HG02763 (cell line): ENCODE data around the gene PPFIBP1.
A peak's percentile ranks its signal among the peaks of the same experiment; 100 is the strongest.

Source experiments
- ATAC-seq: cut with Tn5 transposase; IDR thresholded peaks from one replicate; pipeline ENCODE4 v1.9.1; 2021; ENCODE audit warnings: mild to moderate bottlenecking, moderate library complexity; ENCODE audit not compliant: unreplicated experiment

The PPFIBP1 gene

DNA sequence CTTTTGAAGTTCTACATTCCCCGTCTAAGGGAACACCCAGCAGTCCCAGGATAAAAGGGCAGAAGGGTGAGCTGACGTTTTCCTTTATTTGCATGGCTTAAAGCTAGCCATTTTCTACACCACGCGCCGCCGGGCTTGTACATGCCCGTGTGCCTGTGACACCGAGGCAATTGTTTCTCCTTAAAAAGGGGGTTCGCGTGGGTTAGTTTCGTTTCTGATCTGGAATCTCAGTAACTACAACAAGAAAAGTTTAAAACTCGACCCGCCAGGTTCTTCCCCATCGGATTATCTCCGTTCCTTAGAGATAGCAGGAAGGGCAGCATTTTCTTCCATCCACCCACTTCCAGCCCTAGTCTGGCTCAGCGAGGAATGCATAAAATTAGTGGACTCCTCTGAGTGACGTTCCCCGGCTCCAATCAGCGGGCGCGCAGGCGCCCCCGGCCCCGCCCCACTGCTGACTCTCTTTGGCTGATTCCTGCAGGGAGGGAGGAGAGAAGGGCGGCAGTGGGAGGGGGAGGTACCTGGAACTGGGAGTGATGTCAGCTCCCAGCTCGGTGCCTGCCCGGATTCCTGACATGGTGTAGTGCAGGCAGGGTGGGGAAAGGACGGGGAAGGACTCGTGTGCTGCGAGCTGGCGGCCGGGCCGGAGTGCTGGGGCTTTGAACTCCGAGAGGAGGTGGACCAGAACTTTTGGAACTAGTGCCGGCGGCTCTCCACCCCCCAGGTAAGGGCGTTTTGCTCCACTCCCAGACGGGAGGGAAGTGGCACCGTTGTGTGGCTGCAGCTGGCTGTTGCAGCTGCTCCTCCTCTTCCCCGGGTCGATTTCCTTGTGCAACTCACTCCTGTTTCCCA is at the start of gene PPFIBP1:
TSS of gene PPFIBP1 (plus strand) at position 565 of the 852 bp plus-strand sequence. CDS start 109,191 bp downstream, outside the sequence.
- peak; percentile 94 for ATAC-seq

DNA sequence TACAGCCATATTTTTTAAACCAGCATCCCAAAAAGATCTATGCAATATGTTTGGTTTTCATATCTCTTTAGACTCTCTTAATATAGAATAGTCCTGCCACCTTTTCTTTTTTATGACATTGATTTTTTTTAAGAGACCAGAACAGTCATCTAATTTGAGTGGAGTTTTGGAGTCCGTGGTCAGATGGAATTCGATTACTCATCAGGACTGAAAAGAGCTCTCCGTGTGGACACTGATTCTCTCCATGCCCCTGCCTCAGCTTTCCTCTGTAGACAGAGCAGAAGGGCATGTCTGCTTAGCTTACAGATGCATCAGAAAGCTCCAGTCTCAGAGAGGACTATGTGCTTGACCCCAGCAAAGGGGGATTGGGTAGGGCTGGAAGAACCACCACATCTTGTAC is 49.7 kb upstream of the PPFIBP1 start:
- no peak for ATAC-seq

DNA sequence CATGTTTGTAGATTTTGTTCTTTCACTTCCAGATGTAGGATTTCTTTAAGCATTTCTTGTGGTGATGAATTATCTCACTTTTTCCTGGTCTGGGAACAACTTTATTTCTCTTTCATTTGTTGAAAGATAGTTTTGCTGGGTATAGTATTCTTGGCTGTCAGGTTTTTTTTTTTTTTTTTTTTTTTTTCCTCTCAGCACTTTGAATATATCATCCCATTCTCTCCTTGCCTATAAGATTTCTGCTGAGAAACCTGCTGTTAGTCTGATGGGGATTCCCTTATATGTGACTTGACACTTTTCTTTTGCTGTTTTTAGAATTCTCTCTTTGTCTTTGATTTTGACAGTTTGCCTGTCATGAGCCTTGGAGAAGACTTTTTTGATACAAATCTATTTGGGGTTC is 47.0 kb upstream of the PPFIBP1 start:
- no peak for ATAC-seq

DNA sequence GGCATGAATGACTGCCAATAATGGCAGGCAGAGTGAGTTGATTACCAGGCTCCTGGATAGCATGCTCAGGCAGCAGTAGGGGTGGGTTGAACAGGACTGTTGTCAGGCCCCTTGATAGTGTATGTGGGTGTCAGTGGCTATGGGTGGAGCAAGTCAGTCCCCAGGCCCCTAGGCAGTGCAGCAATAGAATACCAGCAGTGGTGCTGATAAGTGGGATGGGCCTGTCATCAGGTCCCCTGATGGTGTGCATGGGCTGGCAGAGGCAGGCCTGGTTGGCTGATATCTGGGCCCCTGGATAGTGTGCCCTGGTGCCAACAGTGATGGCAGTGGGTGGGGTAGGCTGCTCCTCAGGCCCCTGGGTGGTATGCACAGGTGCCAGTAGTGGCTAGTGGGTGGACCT is 45.1 kb upstream of the PPFIBP1 start:
- no peak for ATAC-seq

DNA sequence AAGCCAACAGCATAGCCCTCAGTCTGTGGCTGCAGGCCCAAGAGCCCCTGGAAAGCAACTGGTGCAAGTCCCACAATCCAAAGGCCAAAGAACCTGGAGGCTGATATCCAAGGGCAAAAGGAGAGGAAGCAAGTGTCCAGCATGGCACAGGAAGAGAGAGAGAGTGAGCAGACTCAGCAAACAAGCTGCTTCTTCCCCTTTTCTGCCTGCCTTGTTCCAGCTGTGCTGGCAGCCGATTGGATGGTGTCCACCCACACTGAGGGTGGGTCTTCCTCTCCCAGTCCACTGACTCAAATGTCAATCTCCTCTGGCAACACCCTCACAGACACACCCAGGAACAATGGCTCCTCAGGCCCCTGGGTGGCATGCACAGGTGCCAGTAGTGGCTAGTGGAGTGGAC is 44.0 kb upstream of the PPFIBP1 start:
- ATAC-seq = no peak

DNA sequence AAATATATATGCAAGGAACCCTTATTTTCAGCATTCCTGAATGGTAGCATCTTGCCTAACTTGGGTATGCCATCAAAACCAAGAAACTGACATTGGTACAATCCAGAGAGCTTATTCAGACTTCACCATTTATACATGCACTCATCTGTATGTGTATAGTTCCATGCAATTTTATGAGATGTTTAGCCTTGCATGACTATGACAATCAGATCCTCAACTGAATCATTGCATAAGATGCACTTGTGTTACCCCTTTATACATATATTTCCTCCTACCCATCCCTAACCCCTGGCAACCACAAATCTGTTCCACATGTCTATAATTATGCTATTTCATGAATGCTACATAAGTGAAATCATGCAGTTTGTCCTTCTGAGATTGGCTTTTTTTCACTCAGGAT is 37.0 kb upstream of the PPFIBP1 start:
- no peak for ATAC-seq

DNA sequence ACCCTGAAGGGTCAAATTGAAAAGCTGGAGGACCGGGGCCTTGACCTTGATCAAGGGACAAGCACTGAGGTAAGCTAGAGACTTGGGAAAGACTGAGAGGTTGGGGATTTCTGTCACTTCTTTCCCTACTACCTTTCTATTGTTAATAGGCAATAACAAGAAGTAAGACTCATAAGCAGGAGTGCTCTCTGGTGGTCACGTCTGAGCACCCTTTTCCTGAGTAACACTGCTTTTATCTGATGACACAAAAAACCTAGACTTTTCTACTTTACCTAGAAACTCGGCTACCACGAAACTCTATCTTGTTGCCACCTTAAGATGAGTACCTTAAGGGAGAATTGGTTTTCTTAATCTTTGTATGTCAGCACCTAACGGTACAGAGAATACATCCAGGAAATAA is 35.5 kb upstream of the PPFIBP1 start:
- ATAC-seq = no peak

DNA sequence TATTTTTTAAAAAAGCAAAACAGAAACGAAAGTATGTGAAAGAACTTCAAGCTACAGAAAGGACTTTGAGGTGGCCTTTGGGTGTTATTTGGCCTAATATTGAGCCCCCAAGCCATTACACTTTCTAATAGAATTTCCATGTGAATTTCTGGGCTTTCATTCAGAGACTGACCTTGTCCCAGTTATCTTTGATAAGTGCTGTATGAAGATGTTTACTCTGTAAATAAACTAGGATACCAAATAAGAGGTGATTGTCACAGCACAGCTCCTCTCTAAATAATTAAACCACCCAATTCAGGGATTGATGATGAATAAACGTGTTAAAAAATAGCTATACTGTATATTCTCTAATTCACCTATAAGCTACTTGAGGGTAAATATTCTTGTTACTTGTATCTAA is 32.8 kb upstream of the PPFIBP1 start:
- ATAC-seq = no peak

DNA sequence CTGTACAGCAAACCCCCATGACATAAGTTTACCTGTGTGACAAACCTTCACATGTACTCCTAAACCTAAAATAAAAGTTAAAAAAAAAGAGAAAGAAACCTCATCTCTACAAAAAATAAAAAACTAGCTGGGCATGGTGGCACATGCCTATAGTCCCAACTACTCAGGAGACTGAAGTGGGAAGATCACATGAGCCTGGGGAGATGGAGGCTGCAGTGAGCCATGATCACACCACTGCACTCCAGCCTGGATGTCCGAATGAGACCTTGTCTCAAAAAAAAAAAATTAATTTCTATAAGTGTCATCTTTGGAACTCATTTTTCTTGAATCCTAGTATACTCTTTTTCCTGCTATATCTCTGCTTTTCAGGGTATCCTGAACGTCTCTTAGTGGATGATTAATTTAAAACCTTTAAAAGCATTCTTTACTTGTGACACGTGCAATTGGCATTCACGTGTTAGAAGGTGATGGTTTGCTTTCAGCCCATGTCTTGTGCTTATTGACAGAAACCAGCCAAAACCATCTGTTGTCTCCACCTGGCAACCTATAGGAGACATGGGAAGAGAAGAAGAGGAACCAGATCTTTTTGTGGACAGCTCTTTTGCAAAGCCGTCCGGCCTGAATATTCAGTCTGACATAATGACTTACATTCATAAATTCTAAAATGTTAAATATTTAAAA is 30.6 kb upstream of the PPFIBP1 start:
- ATAC-seq = no peak

DNA sequence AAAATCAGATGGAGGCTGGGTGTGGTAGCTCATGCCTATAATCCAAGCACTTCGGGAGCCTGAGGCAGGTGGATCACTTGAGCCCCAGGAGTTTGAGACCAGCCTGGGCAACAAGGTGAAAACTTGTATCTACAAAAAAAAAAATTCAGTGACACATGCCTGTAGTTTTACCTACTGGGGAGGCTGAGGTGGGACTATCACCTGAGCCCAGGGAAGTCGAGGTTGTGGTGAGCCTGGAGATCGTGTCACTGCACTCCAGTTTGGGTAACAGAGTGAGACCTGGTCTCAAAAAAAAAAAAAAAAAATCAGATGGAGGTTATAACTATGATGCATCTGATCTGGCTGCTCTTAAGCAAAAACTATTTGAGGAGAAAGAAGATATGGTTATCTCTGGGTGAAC is 26.6 kb upstream of the PPFIBP1 start:
- ATAC-seq = no peak

DNA sequence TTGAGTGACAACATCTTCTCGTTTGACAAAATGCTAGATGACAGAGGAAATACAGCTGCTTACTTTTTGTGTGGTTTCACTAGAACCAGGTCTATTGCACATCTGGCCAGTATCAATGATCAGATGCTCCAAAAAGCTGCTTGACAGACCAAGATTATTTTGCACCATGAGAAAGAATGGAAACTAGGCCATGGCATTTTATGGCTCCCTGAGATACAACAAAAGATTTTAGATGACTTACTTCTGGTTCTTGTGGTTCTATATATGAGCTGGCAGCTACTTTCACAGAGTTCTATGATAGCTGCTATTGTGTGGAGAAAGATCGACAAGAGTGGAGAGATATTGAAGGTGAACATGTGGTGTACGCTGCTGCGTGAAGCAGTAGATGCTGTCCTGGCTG is 25.9 kb upstream of the PPFIBP1 start:
- ATAC-seq = no peak

DNA sequence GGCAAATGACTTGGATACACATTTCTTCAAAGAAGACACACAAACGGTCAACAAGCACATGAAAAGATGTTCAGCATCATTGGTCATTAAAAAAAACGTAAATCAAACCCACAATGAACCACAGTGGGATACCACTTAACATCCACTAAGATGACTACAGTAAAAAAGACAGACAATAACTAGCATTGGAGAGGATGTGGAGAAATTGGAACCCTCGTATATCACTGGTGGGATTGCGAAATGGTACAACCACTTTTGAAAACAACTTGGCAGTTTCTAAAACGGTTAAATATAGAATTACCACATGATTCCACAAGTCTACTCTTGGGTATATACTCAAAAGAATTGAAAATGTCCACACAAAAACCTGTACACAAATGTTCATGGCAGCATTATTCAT is 25.2 kb upstream of the PPFIBP1 start:
- ATAC-seq = no peak

DNA sequence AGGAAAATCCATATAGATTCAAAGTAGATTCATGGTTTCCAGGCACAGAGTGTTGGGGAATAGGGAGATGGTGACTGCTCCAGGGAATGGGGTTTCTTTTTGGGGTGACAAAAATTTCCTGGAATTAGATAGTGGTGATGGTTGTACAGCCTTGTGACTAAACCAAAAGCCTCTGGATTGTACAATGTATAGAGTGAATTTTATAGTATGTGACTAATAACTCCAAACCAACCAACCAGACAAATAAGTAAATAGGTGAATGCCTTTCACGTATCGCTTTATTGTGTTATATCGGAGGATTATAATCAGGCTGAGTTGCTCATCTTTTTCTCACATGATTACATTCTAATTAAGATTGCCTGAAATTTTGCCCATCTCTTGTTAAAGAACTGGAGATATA is 24.6 kb upstream of the PPFIBP1 start:
- ATAC-seq = no peak

DNA sequence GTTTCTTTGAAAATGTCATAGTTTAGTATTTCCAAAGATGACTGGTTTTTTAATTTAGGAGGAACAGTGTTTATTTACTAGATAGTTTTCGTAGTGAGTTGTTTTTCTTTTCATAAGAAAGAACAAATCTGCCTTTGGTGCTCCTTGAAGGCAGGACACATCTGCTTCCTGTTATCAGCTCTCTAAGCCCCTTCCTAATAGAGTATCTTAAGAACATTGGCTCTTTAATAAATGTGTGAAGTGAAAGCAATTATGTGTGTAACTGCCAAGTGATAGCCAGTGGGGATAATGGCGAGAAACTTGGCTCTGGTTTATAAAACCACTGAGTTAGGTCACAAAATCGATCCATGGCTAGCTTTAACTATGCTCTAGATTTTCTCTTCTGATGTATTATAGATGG is 23.5 kb upstream of the PPFIBP1 start:
- no peak for ATAC-seq

DNA sequence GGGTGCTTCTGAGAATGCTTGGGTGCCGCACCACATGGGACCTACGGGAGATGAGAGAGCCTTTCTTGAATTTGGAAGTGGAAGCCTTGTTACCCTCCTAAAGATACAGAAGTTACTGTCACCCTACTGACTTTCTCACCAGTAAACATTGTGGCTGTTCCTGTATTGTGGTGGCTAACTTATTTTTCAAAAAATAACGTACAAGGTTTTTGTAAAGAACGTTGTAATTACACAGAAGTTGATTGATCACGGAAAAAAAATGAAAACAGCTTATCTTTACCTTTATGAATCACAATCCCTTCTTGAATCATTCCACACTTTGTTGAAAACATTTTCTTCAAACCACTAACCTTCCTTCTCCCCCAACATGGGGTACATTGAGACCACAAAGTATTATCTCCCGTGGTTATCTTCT is 22.0 kb upstream of the PPFIBP1 start:
- ATAC-seq = no peak

DNA sequence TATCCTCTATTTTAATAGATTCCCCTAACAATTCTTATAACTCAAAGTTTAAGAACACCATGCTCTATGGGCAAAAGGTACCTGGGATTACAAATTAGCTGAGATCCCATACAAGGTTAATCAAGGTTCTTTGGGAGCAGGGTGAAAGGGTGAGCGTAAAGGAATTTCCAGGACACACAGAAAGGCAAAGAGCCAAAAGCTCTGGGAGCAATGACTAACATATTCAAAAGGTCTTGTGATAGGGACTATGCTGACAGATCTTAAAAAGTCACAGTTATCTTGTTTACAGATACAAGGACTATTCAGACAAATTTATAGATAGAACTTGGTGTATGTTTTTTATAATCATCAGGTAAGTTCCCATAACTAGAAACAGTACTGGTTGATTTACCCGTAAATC is 19.5 kb upstream of the PPFIBP1 start:
- ATAC-seq = no peak

DNA sequence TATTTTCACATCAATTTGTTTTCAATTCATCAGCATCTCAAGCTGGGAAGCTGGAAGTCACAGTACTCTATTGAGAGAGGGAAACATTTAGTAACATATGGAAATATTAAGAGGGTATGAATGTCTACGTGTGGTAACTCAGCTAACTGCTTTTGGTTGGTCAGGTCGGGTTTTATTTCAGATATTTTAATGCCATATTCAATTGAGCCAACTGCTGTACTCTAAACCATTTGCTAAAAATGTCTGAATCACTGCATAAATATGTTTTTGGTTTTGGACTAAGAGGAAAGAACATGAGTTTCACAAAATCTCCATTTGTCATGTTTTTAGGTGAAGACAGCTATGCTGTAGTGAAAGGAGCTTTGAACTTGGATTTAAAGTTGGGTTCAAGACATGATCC is 18.9 kb upstream of the PPFIBP1 start:
- no peak for ATAC-seq

DNA sequence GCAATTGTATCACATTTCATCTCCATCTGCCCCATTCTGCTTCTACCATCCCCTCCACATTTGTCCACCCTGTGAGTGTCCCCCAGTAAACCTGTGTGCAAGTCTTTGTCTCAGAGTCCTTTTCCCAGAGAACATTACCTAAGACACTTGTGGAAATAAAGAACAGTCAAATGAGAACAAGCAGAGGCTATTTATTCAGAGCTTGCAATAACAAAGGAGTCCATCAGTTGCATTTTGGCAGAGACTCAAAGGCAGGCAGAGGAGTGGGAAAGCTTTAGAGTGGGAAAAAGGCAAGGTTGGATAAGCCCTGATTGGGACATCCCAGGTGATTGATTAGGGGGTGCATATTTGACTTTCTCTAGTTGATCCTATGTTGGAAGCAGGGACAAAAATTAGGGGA is 18.2 kb upstream of the PPFIBP1 start:
- no peak for ATAC-seq

DNA sequence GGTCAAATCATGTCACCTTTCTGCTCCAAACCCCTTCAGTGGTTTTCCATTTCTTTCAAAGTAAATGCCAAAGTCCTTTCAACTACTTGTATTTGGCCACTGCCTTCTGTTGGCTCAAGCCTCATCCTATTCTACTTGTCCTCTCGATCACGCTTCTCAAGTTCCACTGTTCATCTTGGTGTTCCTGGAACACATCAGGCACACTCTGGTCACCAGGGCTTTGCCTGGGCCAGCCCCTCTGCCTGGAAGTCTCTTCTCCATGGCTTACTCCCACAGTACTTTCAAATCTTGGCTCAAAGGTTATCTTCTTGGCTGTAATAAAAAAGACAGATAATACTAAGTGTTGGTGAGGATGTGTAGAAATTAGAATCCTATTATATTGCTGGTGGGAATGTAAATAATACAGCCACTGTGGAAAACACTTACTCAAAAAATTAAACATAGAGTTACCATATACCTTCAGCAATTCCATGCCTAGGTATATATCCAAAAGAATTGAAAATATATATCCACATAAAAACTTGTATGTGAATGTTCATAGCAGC is 17.3 kb upstream of the PPFIBP1 start:
- no peak for ATAC-seq

DNA sequence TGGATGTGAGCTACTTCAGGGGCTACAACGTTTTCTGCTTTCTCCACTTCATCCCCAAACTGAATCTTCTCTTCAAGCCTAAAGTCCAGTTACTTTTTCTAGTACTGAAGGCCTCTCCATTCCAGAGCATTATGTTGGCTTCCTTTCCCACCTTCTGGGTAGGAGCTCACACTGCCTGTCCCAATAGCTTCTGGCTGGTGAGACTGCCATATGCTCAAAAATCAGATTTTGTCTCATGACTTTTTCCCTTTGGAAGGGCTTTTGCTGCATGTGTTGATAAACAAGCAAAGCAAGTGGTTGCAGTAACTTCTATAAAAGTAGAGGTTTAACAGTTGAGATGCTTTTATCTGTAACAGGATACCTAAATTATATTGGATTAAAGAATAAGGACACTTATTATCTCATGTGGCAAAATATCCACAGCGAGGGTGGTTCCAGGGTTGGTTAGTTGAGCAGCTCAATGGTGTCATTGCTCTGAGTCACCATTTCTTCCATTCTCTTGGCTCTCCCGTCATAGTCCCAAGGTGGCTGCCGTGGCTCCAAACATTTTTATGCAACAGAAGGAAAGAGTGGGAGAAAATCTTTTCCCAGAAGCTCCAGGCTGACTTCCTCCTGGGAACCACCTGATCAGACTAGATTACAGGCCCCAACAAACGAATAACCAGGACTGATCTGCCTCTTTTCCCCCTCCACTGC is 15.1 kb upstream of the PPFIBP1 start:
- ATAC-seq = no peak

DNA sequence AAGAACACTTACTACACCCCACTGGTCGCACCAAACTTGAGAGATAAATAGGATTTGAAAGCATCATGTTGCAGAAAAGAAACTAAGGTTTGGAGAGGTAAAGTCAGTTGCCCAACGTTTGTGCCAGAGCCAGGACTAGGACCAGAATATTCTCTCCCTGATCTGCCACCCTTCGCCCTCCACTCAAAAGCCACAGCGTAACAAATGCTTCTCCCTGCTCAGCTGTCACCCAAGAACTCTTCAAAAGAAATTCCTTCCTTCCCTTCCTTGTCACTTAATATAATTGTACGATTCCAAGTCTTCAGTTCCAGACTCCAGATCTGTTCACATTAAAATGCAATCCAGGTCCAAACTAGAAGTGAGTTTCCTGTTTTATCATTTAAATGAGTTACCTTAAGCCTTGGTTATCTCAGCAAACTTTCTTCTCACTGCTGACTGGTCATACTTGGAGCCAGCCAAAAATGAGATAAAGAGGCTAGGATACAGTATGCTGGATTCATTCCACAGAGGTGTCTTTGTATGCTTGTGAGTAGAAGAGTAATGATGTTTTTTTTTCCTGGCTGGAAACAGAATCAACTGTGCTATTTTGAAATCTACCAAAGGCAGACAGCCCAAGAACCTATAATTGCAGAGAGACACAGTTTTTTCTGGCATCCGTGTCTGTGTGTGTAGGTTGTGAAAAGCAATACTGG is 12.8 kb upstream of the PPFIBP1 start:
- ATAC-seq = no peak
